KMS-11 (cell line): Measurements from ENCODE around the gene KDM4B.

Source experiments
- H2AFZ ChIP-seq: fragments of 200-600 bp; sonication (generic); 2 replicates; pipeline ENCODE4 v1.6.1; 2016; ENCODE audit warnings: antibody characterized with exemption, mixed run types, low read depth
- H3K27ac ChIP-seq: fragments of 200-600 bp; sonication (generic); 2 replicates; pipeline ENCODE4 v1.6.1; 2016; ENCODE audit warnings: mild to moderate bottlenecking, mixed run types
- H3K27me3 ChIP-seq: fragments of 200-600 bp; sonication (generic); 2 replicates; pipeline ENCODE4 v1.6.1; 2017; ENCODE audit warnings: mild to moderate bottlenecking, low read depth, mixed run types, moderate library complexity; ENCODE audit not compliant: insufficient read depth
- H3K36me3 ChIP-seq: fragments of 200-600 bp; sonication (generic); 2 replicates; pipeline ENCODE4 v1.6.1; 2017; ENCODE audit warnings: mild to moderate bottlenecking, mixed run types; ENCODE audit not compliant: insufficient read depth
- H3K4me1 ChIP-seq: fragments of 200-600 bp; sonication (generic); 2 replicates; pipeline ENCODE4 v1.6.1; 2016; ENCODE audit warnings: mild to moderate bottlenecking, low read depth, mixed run types; ENCODE audit not compliant: poor library complexity, severe bottlenecking
- H3K4me2 ChIP-seq: fragments of 200-600 bp; sonication (generic); 2 replicates; pipeline ENCODE4 v1.7.0; 2016; ENCODE audit warnings: mild to moderate bottlenecking, mixed run types
- H3K4me3 ChIP-seq: fragments of 200-600 bp; sonication (generic); IDR thresholded peaks from 2 replicates; pipeline ENCODE4 v1.6.1; 2017; ENCODE audit warnings: low read depth, low read length, mixed read lengths; ENCODE audit not compliant: insufficient read depth
- H3K79me2 ChIP-seq: fragments of 200-600 bp; sonication (generic); 2 replicates; pipeline ENCODE4 v1.6.1; 2016; ENCODE audit warnings: low read depth, mixed run types; ENCODE audit not compliant: insufficient read depth
- H3K9ac ChIP-seq: fragments of 200-600 bp; sonication (generic); 2 replicates; pipeline ENCODE4 v1.6.1; 2016; ENCODE audit warnings: mild to moderate bottlenecking, mixed run types
- H4K20me1 ChIP-seq: fragments of 200-600 bp; sonication (generic); 2 replicates; pipeline ENCODE4 v1.6.1; 2016; ENCODE audit warnings: mild to moderate bottlenecking, mixed run types; ENCODE audit not compliant: insufficient read depth
- TF ChIP-seq, protein P1 (sequence below): fragments of 200-600 bp; sonication (generic); conservative IDR thresholded peaks from 2 replicates; pipeline ENCODE4 v1.6.1; 2017; ENCODE audit warnings: low read depth, mild to moderate bottlenecking, antibody characterized with exemption, low read length, moderate library complexity, mixed read lengths

The KDM4B gene

DNA sequence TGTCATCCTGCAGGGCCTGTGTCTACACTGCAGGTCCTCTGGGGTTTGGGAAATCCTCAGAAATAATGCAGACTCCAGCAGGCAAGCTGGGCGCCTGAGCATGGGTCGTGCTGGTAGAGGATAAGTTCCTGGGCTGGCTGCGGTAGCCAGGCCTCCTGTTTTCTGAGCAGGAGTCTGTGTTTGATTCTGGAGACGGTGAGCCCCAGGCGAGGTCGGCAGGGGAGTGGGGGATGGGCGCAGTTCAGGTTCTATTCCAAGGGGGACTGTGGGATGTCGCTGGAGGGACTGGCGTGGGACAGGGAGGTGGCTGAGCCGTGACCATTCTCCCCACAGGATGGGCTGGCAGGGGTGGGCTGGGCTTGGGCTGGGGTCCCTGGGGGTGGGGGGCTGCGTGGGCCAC is 154.7 kb downstream of the KDM4B start:
- TF ChIP-seq, protein P1, sequence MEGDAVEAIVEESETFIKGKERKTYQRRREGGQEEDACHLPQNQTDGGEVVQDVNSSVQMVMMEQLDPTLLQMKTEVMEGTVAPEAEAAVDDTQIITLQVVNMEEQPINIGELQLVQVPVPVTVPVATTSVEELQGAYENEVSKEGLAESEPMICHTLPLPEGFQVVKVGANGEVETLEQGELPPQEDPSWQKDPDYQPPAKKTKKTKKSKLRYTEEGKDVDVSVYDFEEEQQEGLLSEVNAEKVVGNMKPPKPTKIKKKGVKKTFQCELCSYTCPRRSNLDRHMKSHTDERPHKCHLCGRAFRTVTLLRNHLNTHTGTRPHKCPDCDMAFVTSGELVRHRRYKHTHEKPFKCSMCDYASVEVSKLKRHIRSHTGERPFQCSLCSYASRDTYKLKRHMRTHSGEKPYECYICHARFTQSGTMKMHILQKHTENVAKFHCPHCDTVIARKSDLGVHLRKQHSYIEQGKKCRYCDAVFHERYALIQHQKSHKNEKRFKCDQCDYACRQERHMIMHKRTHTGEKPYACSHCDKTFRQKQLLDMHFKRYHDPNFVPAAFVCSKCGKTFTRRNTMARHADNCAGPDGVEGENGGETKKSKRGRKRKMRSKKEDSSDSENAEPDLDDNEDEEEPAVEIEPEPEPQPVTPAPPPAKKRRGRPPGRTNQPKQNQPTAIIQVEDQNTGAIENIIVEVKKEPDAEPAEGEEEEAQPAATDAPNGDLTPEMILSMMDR = no peak
- Histone ChIP-seq H3K4me1 (no peaks in the 10 kb centered on the region), H3K27me3 (no peaks in the 10 kb centered on the region), H2AFZ (no peak overlapping the region), H3K36me3 (no peaks in the 10 kb centered on the region), H3K27ac (no peak overlapping the region), H3K79me2 (no peaks in the 10 kb centered on the region), H3K4me3 (no peak overlapping the region), H3K4me2 (no peak overlapping the region), H4K20me1 (no peaks in the 10 kb centered on the region), H3K9ac (no peak overlapping the region)

DNA sequence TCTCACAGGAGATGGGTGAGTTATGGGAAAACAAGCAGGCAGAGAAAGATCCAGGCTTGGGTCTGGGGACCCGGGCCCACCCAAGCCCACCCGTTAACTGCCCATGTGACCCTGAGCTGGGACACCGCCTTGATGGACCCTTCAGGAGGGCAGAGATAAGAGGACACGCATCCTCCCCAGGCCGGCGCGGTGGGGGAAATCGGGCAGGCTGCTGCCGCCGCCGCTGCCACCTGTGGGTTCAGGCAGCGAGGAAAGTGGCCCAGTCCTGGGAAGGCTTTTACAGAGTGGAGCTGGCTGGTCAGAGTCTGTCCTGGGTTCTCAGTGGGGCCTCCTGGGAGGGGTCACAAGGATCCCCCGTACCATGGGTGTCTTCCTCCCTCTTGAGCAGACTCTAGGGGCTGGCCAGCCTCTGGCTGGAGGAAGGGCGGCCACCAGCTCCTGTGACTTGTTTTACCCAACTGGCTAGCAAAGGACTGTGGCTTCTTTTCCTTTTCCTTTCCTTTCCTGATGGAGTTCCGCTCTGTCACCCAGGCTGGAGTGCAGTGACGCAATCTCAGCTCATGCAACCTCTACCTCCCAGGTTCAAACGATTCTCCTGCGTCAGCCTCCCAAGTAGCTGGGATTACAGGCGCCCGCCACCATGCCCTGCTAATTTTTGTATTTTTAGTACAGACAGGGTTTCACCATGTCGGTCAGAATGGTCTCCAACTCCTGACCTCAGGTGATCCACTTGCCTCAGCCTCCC is 155.4 kb downstream of the KDM4B start:
- Histone ChIP-seq H3K4me1 (no peaks in the 10 kb centered on the region), H3K79me2 (no peaks in the 10 kb centered on the region), H3K36me3 (no peaks in the 10 kb centered on the region), H3K9ac (no peak overlapping the region), H3K4me2 (no peak overlapping the region), H4K20me1 (no peaks in the 10 kb centered on the region), H3K27ac (no peak overlapping the region), H3K27me3 (no peaks in the 10 kb centered on the region), H3K4me3 (no peak overlapping the region), H2AFZ (no peak overlapping the region)
- TF ChIP-seq, protein P1 = no peak

DNA sequence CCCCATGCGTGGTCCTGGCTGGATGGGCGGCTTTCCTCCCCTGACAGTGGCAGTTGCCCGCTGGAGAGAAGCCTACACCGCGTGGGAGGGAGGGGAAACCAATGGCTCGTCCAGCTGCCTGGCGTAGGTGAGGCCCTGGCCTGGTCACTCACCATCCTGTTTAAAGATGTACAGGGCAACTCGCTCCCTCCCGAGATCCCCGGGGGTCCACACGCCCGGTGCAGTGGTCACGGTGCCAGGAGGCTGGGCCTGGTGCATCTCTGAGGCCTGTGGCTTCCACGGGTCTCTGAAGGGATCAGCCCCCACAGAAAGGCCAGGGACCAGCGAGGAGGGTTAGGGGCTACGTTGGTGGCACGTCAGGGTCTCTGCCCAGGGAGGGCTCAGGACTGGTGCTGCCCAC is 156.5 kb downstream of the KDM4B start:
- Histone ChIP-seq H3K36me3 (no peaks in the 10 kb centered on the region), H3K27ac (no peak overlapping the region), H2AFZ (no peak overlapping the region), H3K4me1 (no peaks in the 10 kb centered on the region), H3K4me2 (no peak overlapping the region), H4K20me1 (no peaks in the 10 kb centered on the region), H3K9ac (no peak overlapping the region), H3K27me3 (no peaks in the 10 kb centered on the region), H3K4me3 (no peak overlapping the region), H3K79me2 (no peaks in the 10 kb centered on the region)
- TF ChIP-seq, protein P1 = no peak

DNA sequence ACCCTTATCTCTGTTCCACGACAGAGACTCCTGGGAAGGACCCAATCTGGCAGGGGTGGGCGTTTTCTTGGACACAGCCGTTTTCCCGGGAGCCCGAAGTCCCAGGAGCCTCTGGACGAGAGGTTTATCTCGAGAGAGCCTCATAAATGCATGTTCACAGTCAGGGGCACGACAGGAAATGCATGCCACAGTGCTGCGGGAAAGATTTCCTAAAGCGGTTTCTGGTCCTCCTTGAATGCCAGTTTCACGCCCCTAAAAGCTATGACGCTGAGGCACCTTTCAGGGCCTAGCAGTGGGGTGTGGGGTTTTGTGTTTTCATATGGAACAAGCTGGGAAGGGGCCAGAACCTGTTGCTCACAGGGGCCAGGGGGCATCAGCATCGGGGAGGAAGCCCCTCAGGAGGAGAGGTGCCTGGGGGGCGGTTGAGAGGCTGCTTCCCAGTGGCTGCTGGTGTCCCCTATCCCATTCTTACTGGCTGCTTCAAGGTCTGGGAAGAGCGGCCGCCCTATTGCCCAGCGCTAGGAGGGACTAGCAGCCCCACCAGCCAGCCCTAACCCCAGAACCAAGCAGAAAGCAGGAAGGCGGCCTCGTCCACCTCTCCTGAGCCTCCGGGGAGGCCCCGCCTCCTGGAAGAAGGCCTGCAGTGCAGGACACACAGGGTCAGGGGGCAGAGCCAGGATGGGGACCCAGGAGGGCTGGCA is 157.0 kb downstream of the KDM4B start:
- Histone ChIP-seq H3K4me1 (no peaks in the 10 kb centered on the region), H3K27me3 (no peaks in the 10 kb centered on the region), H3K27ac (no peak overlapping the region), H4K20me1 (no peaks in the 10 kb centered on the region), H3K4me3 (no peak overlapping the region), H2AFZ (no peak overlapping the region), H3K9ac (no peak overlapping the region), H3K36me3 (no peaks in the 10 kb centered on the region), H3K4me2 (no peak overlapping the region), H3K79me2 (no peaks in the 10 kb centered on the region)
- TF ChIP-seq, protein P1 = no peak
